GM12878 (cell line): ENCODE measurements around the gene SLC25A20. TPM values are rescaled to one million over a fixed set of nuclear protein-coding genes. Genes with fewer than 3 reads are reported as not detected.

ENCODE experiments used
- ATAC-seq: fragments of 200-7000 bp; cut with Tn5 transposase; 3 replicates; pipeline ENCODE4 v1.9.1; 2020; ENCODE audit warnings: mild to moderate bottlenecking, moderate library complexity
- BruUV-seq: library from RNA; stranded (reverse); fragments of 400-500 nt; replicated peaks from 2 replicates; lab custom pipeline; 2021; lab: Mats Ljungman, UMichigan
- CTCF ChIA-PET: fragments of 300-600 bp; sonication (Branson Sonifier 250); formaldehyde crosslinking; extraction: SDS; loops from one replicate; lab custom pipeline; 2021; ENCODE audit warnings: inconsistent platforms; lab: Yijun Ruan, JAX
- POLR2A ChIA-PET: fragments of 350-600 bp; formaldehyde crosslinking; extraction: SDS; loops from one replicate; lab custom pipeline; 2021; ENCODE audit warnings: inconsistent platforms; lab: Charles Lee
- RAD21 ChIA-PET: fragments of 300-600 bp; sonication (Branson Sonifier 250); formaldehyde crosslinking; loops from one replicate; lab custom pipeline; 2023; ENCODE audit warnings: antibody characterized with exemption; ENCODE audit not compliant: unreplicated experiment; lab: Charles Lee
- SMC1A ChIA-PET: fragments of 300-600 bp; sonication (Branson Sonifier 250); formaldehyde crosslinking; loops from one replicate; lab custom pipeline; 2023; ENCODE audit not compliant: unreplicated experiment, uncharacterized antibody; lab: Charles Lee
- DNase-seq: peaks from one replicate; pipeline ENCODE4 v3.0.0-alpha.2; 2011; ENCODE audit warnings: low read depth, low spot score
- FAIRE-seq: peaks from 3 replicates; lab custom pipeline; 2011; peaks lifted over from hg19 to GRCh38; lab: Jason Lieb, UNC
- H2AFZ ChIP-seq: 2 replicates; pipeline ENCODE4 v1.6.0; 2011; ENCODE audit warnings: low read depth, low read length, control low read depth; ENCODE audit not compliant: control insufficient read depth
- H3K27ac ChIP-seq: 2 replicates; pipeline ENCODE4 v1.5.1; 2011; ENCODE audit warnings: control low read depth; ENCODE audit not compliant: control insufficient read depth, insufficient read depth
- H3K27me3 ChIP-seq, 2 experiments: replicated peaks in 1 of 2; 2 replicates each; pipeline versions ENCODE4 v1.6.0 to v1.6.1; 2011; ENCODE audit warnings: low read length in 1 of 2; ENCODE audit not compliant: control insufficient read depth in 2 of 2, insufficient read depth in 2 of 2
- H3K36me3 ChIP-seq, 2 experiments: 2 replicates each; pipeline ENCODE4 v1.5.1; 2011; ENCODE audit warnings: low read length in 1 of 2; ENCODE audit not compliant: control insufficient read depth in 2 of 2, insufficient read depth in 2 of 2
- H3K4me1 ChIP-seq: 2 replicates; pipeline ENCODE4 v1.6.1; 2011; ENCODE audit warnings: mild to moderate bottlenecking, low read length, moderate library complexity, mixed read lengths; ENCODE audit not compliant: control insufficient read depth, insufficient read depth
- H3K4me2 ChIP-seq: 2 replicates; pipeline ENCODE4 v1.6.0; 2011; ENCODE audit warnings: control low read depth; ENCODE audit not compliant: control insufficient read depth, insufficient read depth
- H3K4me3 ChIP-seq: fragments of 200-600 bp; sonication (generic); 2 replicates; pipeline ENCODE4 v1.5.1; 2016
- H3K79me2 ChIP-seq: 2 replicates; pipeline ENCODE4 v1.6.0; 2011; ENCODE audit warnings: low read length; ENCODE audit not compliant: control insufficient read depth, insufficient read depth
- H3K9ac ChIP-seq: 2 replicates; pipeline ENCODE4 v1.8.0; 2011; ENCODE audit warnings: low read length, control low read depth, mixed read lengths; ENCODE audit not compliant: control insufficient read depth, insufficient read depth
- H3K9me3 ChIP-seq: replicated peaks from 3 replicates; pipeline ENCODE4 v1.5.1; 2011; ENCODE audit warnings: mild to moderate bottlenecking, low read length; ENCODE audit not compliant: control insufficient read depth, insufficient read depth
- H4K20me1 ChIP-seq: 2 replicates; pipeline ENCODE4 v1.6.0; 2011; ENCODE audit not compliant: control insufficient read depth, insufficient read depth
- BRCA1 ChIP-seq: IDR thresholded peaks from 2 replicates; pipeline ENCODE4 v1.6.1; 2011; ENCODE audit warnings: low read depth, low read length, improper control_type of control experiment
- CHD1 ChIP-seq: IDR thresholded peaks from 2 replicates; pipeline ENCODE4 v1.6.1; 2012; ENCODE audit warnings: low read depth, low read length, improper control_type of control experiment
- CHD2 ChIP-seq: IDR thresholded peaks from 2 replicates; pipeline ENCODE4 v1.6.1; 2011; ENCODE audit warnings: low read depth, low read length, improper control_type of control experiment, borderline replicate concordance
- FOS ChIP-seq: IDR thresholded peaks from 3 replicates; pipeline ENCODE4 v1.6.1; 2011; ENCODE audit warnings: borderline replicate concordance; ENCODE audit not compliant: insufficient read length; ENCODE audit errors: extremely low read depth
- FOXM1 ChIP-seq: IDR thresholded peaks from 2 replicates; pipeline ENCODE4 v1.6.1; 2012; ENCODE audit warnings: low read depth, mild to moderate bottlenecking, inconsistent platforms, low read length, moderate library complexity
- KDM1A ChIP-seq: fragments of 200-600 bp; sonication (generic); IDR thresholded peaks from 2 replicates; pipeline ENCODE4 v1.6.1; 2016; ENCODE audit warnings: borderline replicate concordance
- NFYA ChIP-seq: IDR thresholded peaks from 2 replicates; pipeline ENCODE4 v1.6.1; 2011; ENCODE audit warnings: low read depth, mild to moderate bottlenecking, low read length, improper control_type of control experiment, borderline replicate concordance
- NR2C2 ChIP-seq: IDR thresholded peaks from 2 replicates; pipeline ENCODE4 v1.6.1; 2011; ENCODE audit warnings: borderline replicate concordance, low read depth; ENCODE audit not compliant: control insufficient read depth, insufficient read length
- PAX5 ChIP-seq: IDR thresholded peaks from 2 replicates; pipeline ENCODE4 v1.6.1; 2011; ENCODE audit warnings: low read depth, low read length, borderline replicate concordance
- RBBP5 ChIP-seq: fragments of 200-600 bp; sonication (generic); conservative IDR thresholded peaks from 2 replicates; pipeline ENCODE4 v1.6.1; 2016
- RFX5 ChIP-seq: IDR thresholded peaks from 2 replicates; pipeline ENCODE4 v1.6.1; 2011; ENCODE audit warnings: low read depth, low read length, improper control_type of control experiment
- SMAD5 ChIP-seq: IDR thresholded peaks from 2 replicates; pipeline ENCODE4 v1.6.1; 2016; ENCODE audit warnings: antibody characterized with exemption, low read depth
- SREBF1 ChIP-seq: IDR thresholded peaks from 2 replicates; pipeline ENCODE4 v1.6.1; 2012; ENCODE audit warnings: mild to moderate bottlenecking, low read length
- TBL1XR1 ChIP-seq: IDR thresholded peaks from 2 replicates; pipeline ENCODE4 v1.6.1; 2012; ENCODE audit warnings: low read depth, low read length, improper control_type of control experiment
- YBX1 ChIP-seq: fragments of 450-650 bp; IDR thresholded peaks from 2 replicates; pipeline ENCODE4 v1.6.1; 2016; ENCODE audit warnings: antibody characterized with exemption
- ZNF24 ChIP-seq: fragments of 450-650 bp; IDR thresholded peaks from 2 replicates; pipeline ENCODE4 v1.6.1; 2017; ENCODE audit warnings: antibody characterized with exemption, mild to moderate bottlenecking
- ZNF384 ChIP-seq: IDR thresholded peaks from 2 replicates; pipeline ENCODE4 v1.6.1; 2012; ENCODE audit warnings: low read depth, mild to moderate bottlenecking, low read length, improper control_type of control experiment, borderline replicate concordance
- WGBS: methylation state at CpG from one replicate; pipeline ENCODE4 v1.1.6; 2016; ENCODE audit warnings: low lambda C conversion rate; ENCODE audit not compliant: insufficient replicate concordance, insufficient coverage; ENCODE audit errors: missing lambda C conversion rate; 5-methylcytosine and 5-hydroxymethylcytosine counted together
- in situ Hi-C: fragments of 300-500 bp; cut with MboI; formaldehyde crosslinking; loops from 9 replicates; pipeline ENCODE4 v1.14.3; 2018; ENCODE audit warnings: mixed read lengths
- intact Hi-C: fragments of 100-400 bp; cut with micrococcal nuclease; formaldehyde crosslinking; loops from one replicate; pipeline ENCODE4 v1.14.2; 2022; ENCODE audit not compliant: unreplicated experiment
- polyA plus RNA-seq, 11 experiments: library from polyadenylated mRNA; depleted of rRNA in 4 of 11; unstranded in 6 of 11; stranded (reverse) in 5 of 11; fragments of >200 nt; fragmentation: Nextera tagmentation in 4 of 11; fragmentation: Illumina TruSeq in 1 of 11; extraction: Ambion mirVana in 4 of 11; extraction: Trizol in 1 of 11; gene quantifications; 1 replicate in 1 of 11; 2 replicates in 10 of 11; pipeline versions ENCODE4 v1.2.1 to v1.2.3, GENCODE V29; 2011 to 2016; ENCODE audit warnings: inconsistent platforms in 2 of 11, missing spikeins in 2 of 11, low read depth in 1 of 11
- total RNA-seq, 4 experiments: library from RNA; depleted of rRNA in 3 of 4; stranded (reverse); fragments of >200 nt in 3 of 4; fragmentation: Illumina TruSeq in 1 of 4; extraction: Trizol in 1 of 4; gene quantifications; 2 replicates each; pipeline versions ENCODE4 v1.2.1 to v1.2.3, GENCODE V29; 2013 to 2021
- TF ChIP-seq, protein P1 (sequence below): fragments of 450-650 bp; IDR thresholded peaks from 2 replicates; pipeline ENCODE4 v1.6.1; 2017; ENCODE audit warnings: mild to moderate bottlenecking
- TF ChIP-seq, protein P2 (sequence below): fragments of 450-650 bp; IDR thresholded peaks from 2 replicates; pipeline ENCODE4 v1.6.1; 2016; ENCODE audit warnings: mild to moderate bottlenecking, moderate library complexity, borderline replicate concordance
- TF ChIP-seq, protein P3 (sequence below): IDR thresholded peaks from 2 replicates; pipeline ENCODE4 v1.6.1; 2012; ENCODE audit warnings: low read length, inconsistent platforms

SLC25A20 gene
- total and polyA plus RNA-seq, 10 of the 15 experiments (the other 5 are each of a cell fraction or from before 2014, with no cell fraction given), result 12.9 to 38.6 (median 22.1) TPM

DNA sequence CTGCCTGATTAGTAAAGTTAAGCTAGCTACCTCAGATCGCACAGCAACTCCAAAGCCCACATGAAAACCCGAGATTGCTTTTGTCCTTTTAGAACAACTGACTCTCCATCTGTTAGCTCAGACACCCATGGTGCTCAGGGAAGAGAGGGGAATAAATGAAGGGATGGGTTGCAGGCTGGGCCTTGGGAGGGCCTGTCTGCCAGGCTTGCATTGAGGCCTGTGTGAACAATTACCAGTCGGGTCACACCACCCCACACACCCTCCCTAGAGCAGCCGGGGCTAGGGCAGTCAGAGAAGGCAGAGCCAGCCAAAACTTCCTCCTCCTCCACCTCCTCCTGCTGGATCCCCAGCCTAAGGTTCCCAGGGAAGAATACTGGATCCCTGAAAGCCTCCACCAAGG, 42.2 kb downstream of the SLC25A20 start:
- peaks cover 0 to 2% of the 10 kb centered on the region in 2 experiments; a peak in 2 of 4 replicates for H3K36me3 ChIP-seq
- no peak overlapping the region for H3K27ac ChIP-seq
- H3K4me3 ChIP-seq, result no peak overlapping the region
- H3K4me2 ChIP-seq, result no peak overlapping the region
- ATAC-seq (no peak), FAIRE-seq (no peak), DNase-seq (no peak)
- intact Hi-C loops (no loop called here), in situ Hi-C loops (no loop called here)
- no peak overlapping the region for H3K9ac ChIP-seq
- ChIA-PET SMC1A (interaction anchor here (0.6 to 1.5 kb wide), 3 partner anchors 25 to 107 kb away, joined by 3 to 5 read pairs (median 3); no protein-coding TSS in a partner anchor), CTCF (interaction anchor here (1.1 kb wide), 2 partner anchors 42 to 116 kb away, joined by 3 read pairs; no protein-coding TSS in a partner anchor), RAD21 (no interaction called here), POLR2A (interaction anchor here (0.7 to 2.9 kb wide), 2 partner anchors 9 to 40 kb away, joined by 3 to 11 read pairs; partner anchors contain the start of gene PRKAR2A)
- no TSS peak for BruUV-seq
- H3K4me1 ChIP-seq, result peaks cover 3% of the 10 kb centered on the region; the same call in 1 of the 2 replicates
- 95% methylated on average over 4 of the region's 4 CpGs for WGBS
- no peaks in the 10 kb centered on the region for H3K9me3 ChIP-seq
- H4K20me1 ChIP-seq, result no peaks in the 10 kb centered on the region
- H3K27me3 ChIP-seq, result no peaks in the 10 kb centered on the region
- TF ChIP-seq CHD2 (no peak), KDM1A (no peak), PAX5 (no peak), SMAD5 (no peak), NR2C2 (no peak), CHD1 (no peak), RFX5 (no peak), NFYA (no peak), FOXM1 (no peak), ZNF384 (no peak), YBX1 (no peak), SREBF1 (no peak), BRCA1 (no peak), ZNF24 (no peak), RBBP5 (no peak), TBL1XR1 (no peak), FOS (no peak)
- TF ChIP-seq, protein P1, sequence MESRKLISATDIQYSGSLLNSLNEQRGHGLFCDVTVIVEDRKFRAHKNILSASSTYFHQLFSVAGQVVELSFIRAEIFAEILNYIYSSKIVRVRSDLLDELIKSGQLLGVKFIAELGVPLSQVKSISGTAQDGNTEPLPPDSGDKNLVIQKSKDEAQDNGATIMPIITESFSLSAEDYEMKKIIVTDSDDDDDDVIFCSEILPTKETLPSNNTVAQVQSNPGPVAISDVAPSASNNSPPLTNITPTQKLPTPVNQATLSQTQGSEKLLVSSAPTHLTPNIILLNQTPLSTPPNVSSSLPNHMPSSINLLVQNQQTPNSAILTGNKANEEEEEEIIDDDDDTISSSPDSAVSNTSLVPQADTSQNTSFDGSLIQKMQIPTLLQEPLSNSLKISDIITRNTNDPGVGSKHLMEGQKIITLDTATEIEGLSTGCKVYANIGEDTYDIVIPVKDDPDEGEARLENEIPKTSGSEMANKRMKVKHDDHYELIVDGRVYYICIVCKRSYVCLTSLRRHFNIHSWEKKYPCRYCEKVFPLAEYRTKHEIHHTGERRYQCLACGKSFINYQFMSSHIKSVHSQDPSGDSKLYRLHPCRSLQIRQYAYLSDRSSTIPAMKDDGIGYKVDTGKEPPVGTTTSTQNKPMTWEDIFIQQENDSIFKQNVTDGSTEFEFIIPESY, result no peak
- TF ChIP-seq, protein P2, sequence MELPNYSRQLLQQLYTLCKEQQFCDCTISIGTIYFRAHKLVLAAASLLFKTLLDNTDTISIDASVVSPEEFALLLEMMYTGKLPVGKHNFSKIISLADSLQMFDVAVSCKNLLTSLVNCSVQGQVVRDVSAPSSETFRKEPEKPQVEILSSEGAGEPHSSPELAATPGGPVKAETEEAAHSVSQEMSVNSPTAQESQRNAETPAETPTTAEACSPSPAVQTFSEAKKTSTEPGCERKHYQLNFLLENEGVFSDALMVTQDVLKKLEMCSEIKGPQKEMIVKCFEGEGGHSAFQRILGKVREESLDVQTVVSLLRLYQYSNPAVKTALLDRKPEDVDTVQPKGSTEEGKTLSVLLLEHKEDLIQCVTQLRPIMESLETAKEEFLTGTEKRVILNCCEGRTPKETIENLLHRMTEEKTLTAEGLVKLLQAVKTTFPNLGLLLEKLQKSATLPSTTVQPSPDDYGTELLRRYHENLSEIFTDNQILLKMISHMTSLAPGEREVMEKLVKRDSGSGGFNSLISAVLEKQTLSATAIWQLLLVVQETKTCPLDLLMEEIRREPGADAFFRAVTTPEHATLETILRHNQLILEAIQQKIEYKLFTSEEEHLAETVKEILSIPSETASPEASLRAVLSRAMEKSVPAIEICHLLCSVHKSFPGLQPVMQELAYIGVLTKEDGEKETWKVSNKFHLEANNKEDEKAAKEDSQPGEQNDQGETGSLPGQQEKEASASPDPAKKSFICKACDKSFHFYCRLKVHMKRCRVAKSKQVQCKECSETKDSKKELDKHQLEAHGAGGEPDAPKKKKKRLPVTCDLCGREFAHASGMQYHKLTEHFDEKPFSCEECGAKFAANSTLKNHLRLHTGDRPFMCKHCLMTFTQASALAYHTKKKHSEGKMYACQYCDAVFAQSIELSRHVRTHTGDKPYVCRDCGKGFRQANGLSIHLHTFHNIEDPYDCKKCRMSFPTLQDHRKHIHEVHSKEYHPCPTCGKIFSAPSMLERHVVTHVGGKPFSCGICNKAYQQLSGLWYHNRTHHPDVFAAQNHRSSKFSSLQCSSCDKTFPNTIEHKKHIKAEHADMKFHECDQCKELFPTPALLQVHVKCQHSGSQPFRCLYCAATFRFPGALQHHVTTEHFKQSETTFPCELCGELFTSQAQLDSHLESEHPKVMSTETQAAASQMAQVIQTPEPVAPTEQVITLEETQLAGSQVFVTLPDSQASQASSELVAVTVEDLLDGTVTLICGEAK, result no peak
- TF ChIP-seq, protein P3, sequence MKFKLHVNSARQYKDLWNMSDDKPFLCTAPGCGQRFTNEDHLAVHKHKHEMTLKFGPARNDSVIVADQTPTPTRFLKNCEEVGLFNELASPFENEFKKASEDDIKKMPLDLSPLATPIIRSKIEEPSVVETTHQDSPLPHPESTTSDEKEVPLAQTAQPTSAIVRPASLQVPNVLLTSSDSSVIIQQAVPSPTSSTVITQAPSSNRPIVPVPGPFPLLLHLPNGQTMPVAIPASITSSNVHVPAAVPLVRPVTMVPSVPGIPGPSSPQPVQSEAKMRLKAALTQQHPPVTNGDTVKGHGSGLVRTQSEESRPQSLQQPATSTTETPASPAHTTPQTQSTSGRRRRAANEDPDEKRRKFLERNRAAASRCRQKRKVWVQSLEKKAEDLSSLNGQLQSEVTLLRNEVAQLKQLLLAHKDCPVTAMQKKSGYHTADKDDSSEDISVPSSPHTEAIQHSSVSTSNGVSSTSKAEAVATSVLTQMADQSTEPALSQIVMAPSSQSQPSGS, result no peak
- no peaks in the 10 kb centered on the region for H3K79me2 ChIP-seq
- H2AFZ ChIP-seq, result no peak overlapping the region
